HG03159 (cell line): ENCODE data around the gene RAD23B.
A peak's percentile ranks its signal among the peaks of the same experiment; 100 is the strongest.

Source experiments
- ATAC-seq: cut with Tn5 transposase; IDR thresholded peaks from one replicate; pipeline ENCODE4 v1.9.1; 2021; ENCODE audit warnings: mild to moderate bottlenecking, moderate library complexity; ENCODE audit not compliant: unreplicated experiment

The RAD23B gene

GRCh38 chr9:107266624-107267368 is 16.3 kb upstream of the RAD23B start:
- ATAC-seq, result no peak

GRCh38 chr9:107268560-107268959 is 14.5 kb upstream of the RAD23B start:
- ATAC-seq, result no peak

GRCh38 chr9:107269254-107269653 is 13.8 kb upstream of the RAD23B start:
- ATAC-seq, result no peak

GRCh38 chr9:107269681-107270080 is 13.4 kb upstream of the RAD23B start:
- ATAC-seq, result no peak

GRCh38 chr9:107270082-107270481 is 13.0 kb upstream of the RAD23B start:
- peak; percentile 47 for ATAC-seq

GRCh38 chr9:107270580-107270979 is 12.5 kb upstream of the RAD23B start:
- peak; percentile 10 for ATAC-seq

GRCh38 chr9:107273634-107274033 is 9.4 kb upstream of the RAD23B start:
- ATAC-seq, result no peak

- no peak for ATAC-seq
Observed at GRCh38 chr9:107274096-107274495, 9.0 kb upstream of the RAD23B start.

GRCh38 chr9:107274953-107275422 is 8.1 kb upstream of the RAD23B start:
- ATAC-seq, result no peak

GRCh38 chr9:107275530-107275929 is 7.5 kb upstream of the RAD23B start:
- no peak for ATAC-seq

- no peak for ATAC-seq
Observed at GRCh38 chr9:107276966-107277710, 5.9 kb upstream of the RAD23B start.

GRCh38 chr9:107277801-107278200 is 5.3 kb upstream of the RAD23B start:
- no peak for ATAC-seq

GRCh38 chr9:107279086-107279485 is 4.0 kb upstream of the RAD23B start:
- no peak for ATAC-seq

- ATAC-seq, result no peak
Observed at GRCh38 chr9:107280543-107280942, 2.5 kb upstream of the RAD23B start.

GRCh38 chr9:107281184-107281583 is 1.9 kb upstream of the RAD23B start:
- no peak for ATAC-seq

- peak; percentile 2 for ATAC-seq
Observed at GRCh38 chr9:107281922-107282667, 984 bp upstream of the RAD23B start.

- ATAC-seq, result peak; percentile 36
Observed at GRCh38 chr9:107283623-107284616, 841 bp downstream of the RAD23B start.

GRCh38 chr9:107284636-107285035 is 1.6 kb downstream of the RAD23B start:
- ATAC-seq, result no peak

- ATAC-seq, result no peak
Observed at GRCh38 chr9:107285286-107285685, 2.2 kb downstream of the RAD23B start.

GRCh38 chr9:107286057-107286456 is 3.0 kb downstream of the RAD23B start:
- ATAC-seq, result no peak
